Measurements from ENCODE around the gene DNM2. TPM values are rescaled to one million over a fixed set of nuclear protein-coding genes. Genes with fewer than 3 reads are reported as not detected.
A peak's percentile ranks its signal among the peaks of the same experiment; 100 is the strongest.

DNM2 gene
- total and polyA plus RNA-seq, 7 experiments from 2014 or later: 49.1 to 340 (median 269) TPM

DNA sequence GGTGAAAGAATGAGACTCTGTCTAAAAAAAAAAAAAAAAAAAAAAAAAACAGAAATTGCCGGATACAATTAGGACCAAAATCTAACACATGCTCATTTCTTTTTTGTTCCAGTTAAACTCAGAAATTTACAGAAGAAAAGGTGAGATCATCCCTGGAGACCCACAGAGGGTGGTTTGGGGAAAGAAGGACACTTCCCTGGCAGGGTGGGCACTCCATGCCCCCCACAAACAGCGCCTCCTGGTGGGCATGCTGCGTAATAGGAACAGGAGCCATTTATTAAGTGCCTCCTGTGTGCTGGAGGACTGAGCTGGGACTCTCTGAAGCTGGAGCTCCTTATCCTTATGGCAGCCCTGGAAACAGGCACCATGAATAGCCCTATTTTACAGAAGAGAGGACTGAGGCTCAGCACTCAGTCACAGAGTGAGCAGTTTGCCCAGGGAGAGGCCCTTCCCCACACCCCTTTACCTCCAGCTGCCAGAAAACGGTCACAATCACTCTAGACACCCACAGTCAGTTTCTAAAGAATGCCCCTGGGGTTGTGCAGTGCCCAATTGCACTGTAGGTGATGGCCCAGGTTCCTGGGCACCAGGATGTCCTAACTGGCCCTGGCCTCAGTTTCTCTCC lies 140.4 kb downstream of the DNM2 start:
- H3K4me1 ChIP-seq (ENCODE audit: control insufficient read depth in 2 of 2, insufficient read depth in 2 of 2, low read length in 2 of 2): no peaks in the 10 kb centered on the region
- Mint-ChIP-seq H3K4me3 (no peak overlapping the region), H3K27ac (no peak overlapping the region), H3K36me3 (peaks cover 0 to 3% (median 0%) of the 10 kb centered on the region in 5 donors), H3K9me3 (peaks cover 0 to 2% (median 0%) of the 10 kb centered on the region in 11 donors), H3K4me1 (peaks cover 0 to 7% (median 5%) of the 10 kb centered on the region in 7 donors), H3K27me3 (no peaks in the 10 kb centered on the region)
- ChIA-PET POLR2A (interaction anchor here (1.0 kb wide), 1 partner anchor 141 kb away, joined by 4 read pairs; the partner anchor contains the start of gene DNM2), CTCF (no interaction called here)
- no peak overlapping the region for H3K27ac ChIP-seq (ENCODE audit: low read depth, low read length)
- intact Hi-C loops (cut with micrococcal nuclease): no loop called here
- ATAC-seq (peak; percentile 57), DNase-seq (peak in 2 of 9 donors; percentile 23 to 49)
- no peaks in the 10 kb centered on the region for H3K36me3 ChIP-seq (ENCODE audit: control insufficient read depth in 2 of 3, insufficient read depth in 3 of 3, low read length in 3 of 3)
- H3K9me3 ChIP-seq (ENCODE audit: control insufficient read depth in 2 of 3, low read length in 3 of 3): no peaks in the 10 kb centered on the region
- no peak overlapping the region for H3K4me3 ChIP-seq (ENCODE audit: low read length)
- H3K27me3 ChIP-seq (ENCODE audit: control insufficient read depth in 2 of 2, insufficient read depth in 2 of 2, low read length in 2 of 2): no peaks in the 10 kb centered on the region

DNA sequence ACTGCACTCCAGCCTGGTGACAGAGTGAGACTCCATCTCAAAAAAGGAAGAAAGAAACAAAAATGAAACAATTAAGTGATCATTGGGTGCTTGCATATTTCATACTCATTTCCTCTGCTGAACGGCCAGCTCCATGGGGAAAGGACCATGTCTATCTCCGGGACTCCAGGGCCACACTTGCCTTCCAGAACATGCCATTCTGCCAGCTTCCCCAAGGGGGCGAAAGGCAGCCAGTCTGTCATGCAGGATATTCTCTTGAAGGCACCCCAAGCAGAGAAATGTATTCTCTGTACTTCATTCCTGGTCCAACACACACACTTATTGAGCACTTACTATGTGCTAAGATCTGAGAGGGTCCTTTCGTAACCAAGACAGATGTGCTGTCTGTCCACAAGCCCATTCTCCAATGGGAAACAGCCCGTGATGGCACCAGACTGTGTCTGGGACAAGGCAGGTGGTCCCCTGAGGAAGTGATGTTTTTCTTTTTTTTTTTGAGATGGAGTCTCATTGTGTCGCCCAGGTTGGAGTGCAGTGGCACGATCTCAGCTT lies 143.3 kb downstream of the DNM2 start:
- POLR2A ChIA-PET: interaction anchor here (0.6 kb wide), 1 partner anchor 21 kb away, joined by 3 read pairs; no protein-coding TSS in a partner anchor

DNA sequence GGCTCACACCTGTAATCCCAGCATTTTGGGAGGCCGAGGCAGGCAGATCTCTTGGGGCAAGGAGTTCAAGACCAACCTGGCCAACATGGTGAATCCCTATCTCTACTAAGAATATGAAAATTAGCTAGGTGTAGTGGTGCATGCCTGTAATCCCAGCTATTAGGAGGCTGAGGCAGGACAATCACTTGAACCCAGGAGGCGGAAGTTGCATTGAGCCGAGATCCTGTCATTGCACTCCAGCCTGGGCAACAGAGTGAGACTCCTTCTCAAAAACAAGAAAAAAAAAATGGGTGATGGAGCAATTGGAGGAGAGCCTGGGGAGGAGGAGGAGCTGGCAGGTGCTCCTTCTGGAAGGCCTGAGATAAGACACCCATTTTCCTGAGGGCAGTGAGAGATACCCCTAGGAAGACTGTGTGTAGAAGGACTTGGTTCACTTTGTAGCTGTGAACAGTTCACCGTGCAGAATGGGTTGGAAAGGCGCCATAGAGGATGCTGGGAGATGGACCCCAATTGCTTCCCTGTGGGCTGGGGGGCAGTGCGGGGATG lies 144.8 kb downstream of the DNM2 start:
- ChIA-PET CTCF (interaction anchor here (0.6 to 2.3 kb wide), 3 partner anchors 17 to 113 kb away, joined by 3 to 15 read pairs (median 7); partner anchors contain the start of gene TMED1), POLR2A (interaction anchor here (0.7 kb wide), 1 partner anchor 163 kb away, joined by 4 read pairs; no protein-coding TSS in a partner anchor)
- peaks cover 0 to 3% (median 0%) of the 10 kb centered on the region in 5 donors for H3K36me3 Mint-ChIP-seq
- H3K36me3 ChIP-seq (ENCODE audit: control insufficient read depth in 2 of 3, insufficient read depth in 3 of 3, low read length in 3 of 3): no peaks in the 10 kb centered on the region
- H3K9me3 ChIP-seq (ENCODE audit: control insufficient read depth in 2 of 3, low read length in 3 of 3): no peaks in the 10 kb centered on the region
- H3K4me1 Mint-ChIP-seq: peaks cover 11 to 20% (median 15%) of the 10 kb centered on the region in 7 donors
- no peak overlapping the region for H3K4me3 ChIP-seq (ENCODE audit: low read length)
- no peak overlapping the region for H3K27ac ChIP-seq (ENCODE audit: low read depth, low read length)
- no peaks in the 10 kb centered on the region for H3K27me3 Mint-ChIP-seq
- peaks cover 4 to 7% of the 10 kb centered on the region in 2 donors for H3K4me1 ChIP-seq (ENCODE audit: control insufficient read depth in 2 of 2, insufficient read depth in 2 of 2, low read length in 2 of 2)
- no peaks in the 10 kb centered on the region for H3K27me3 ChIP-seq (ENCODE audit: control insufficient read depth in 2 of 2, insufficient read depth in 2 of 2, low read length in 2 of 2)
- no peak for DNase-seq
- no peak for ATAC-seq
- H3K27ac Mint-ChIP-seq: peak overlapping the region in 2 of 9 donors; percentile 15 to 59
- H3K9me3 Mint-ChIP-seq: peaks cover 0 to 3% (median 0%) of the 10 kb centered on the region in 11 donors
- no peak overlapping the region for H3K4me3 Mint-ChIP-seq
- intact Hi-C loops (cut with micrococcal nuclease): loop anchor here in 1 of 2 donors (5.0 kb wide), 1 partner anchor 380 kb away; no protein-coding TSS in a partner anchor

More for the DNA sequence above, 143.3 kb downstream of the DNM2 start:
- intact Hi-C loops (cut with micrococcal nuclease): loop anchor here in 1 of 2 donors (5.0 kb wide), 1 partner anchor 379 kb away; no protein-coding TSS in a partner anchor
- Mint-ChIP-seq H3K9me3 (peaks cover 0 to 3% (median 0%) of the 10 kb centered on the region in 11 donors), H3K4me3 (no peak overlapping the region), H3K27me3 (no peaks in the 10 kb centered on the region), H3K4me1 (peaks cover 11 to 20% (median 14%) of the 10 kb centered on the region in 7 donors), H3K36me3 (peaks cover 0 to 3% (median 0%) of the 10 kb centered on the region in 5 donors), H3K27ac (peak overlapping the region in 1 of 9 donors; percentile 43)
- H3K27me3 ChIP-seq (ENCODE audit: control insufficient read depth in 2 of 2, insufficient read depth in 2 of 2, low read length in 2 of 2): no peaks in the 10 kb centered on the region
- ATAC-seq (peak; percentile 68), DNase-seq (peak in 1 of 9 donors; percentile 19)
- no peaks in the 10 kb centered on the region for H3K36me3 ChIP-seq (ENCODE audit: control insufficient read depth in 2 of 3, insufficient read depth in 3 of 3, low read length in 3 of 3)
- H3K4me1 ChIP-seq (ENCODE audit: control insufficient read depth in 2 of 2, insufficient read depth in 2 of 2, low read length in 2 of 2): peaks cover 4 to 7% of the 10 kb centered on the region in 2 donors
- H3K27ac ChIP-seq (ENCODE audit: low read depth, low read length): no peak overlapping the region
- H3K9me3 ChIP-seq (ENCODE audit: control insufficient read depth in 2 of 3, low read length in 3 of 3): no peaks in the 10 kb centered on the region
- CTCF ChIA-PET: interaction anchor here (1.7 kb wide), 1 partner anchor 12 kb away, joined by 3 read pairs; no protein-coding TSS in a partner anchor
- H3K4me3 ChIP-seq (ENCODE audit: low read length): no peak overlapping the region

DNA sequence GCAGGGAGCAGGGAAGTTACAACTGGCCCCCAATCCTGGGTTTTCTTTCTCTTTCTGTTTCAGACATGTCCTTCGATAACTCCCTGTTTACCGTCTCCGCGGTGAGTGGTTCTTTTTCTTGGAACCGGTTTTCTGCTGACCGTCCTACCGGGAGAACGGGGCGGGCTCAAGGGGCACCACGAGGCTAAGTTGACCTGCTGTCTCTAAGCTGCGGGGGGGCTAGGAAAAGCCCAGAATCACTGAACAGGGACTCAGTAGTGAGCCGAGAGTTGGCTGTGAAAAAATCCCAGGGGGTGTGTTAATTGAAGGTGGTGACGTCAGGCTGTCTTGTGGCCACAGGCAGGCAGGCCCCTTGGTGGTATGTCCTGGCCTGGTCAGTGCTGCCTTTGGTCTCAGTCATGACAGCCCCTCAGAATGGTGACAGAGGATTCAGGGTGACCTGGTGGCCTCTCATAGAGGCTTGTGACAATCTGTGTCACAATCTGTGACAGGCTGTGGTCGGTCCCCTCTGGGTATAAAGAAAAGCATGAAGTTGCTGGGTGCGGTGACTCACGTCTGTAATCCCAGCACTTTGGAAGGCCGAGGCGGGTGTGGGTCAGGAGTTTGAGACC lies 145.3 kb downstream of the DNM2 start:
- Mint-ChIP-seq H3K27me3 (no peaks in the 10 kb centered on the region), H3K4me3 (no peak overlapping the region), H3K27ac (peak overlapping the region in 3 of 9 donors; percentile 21 to 59 (median 47)), H3K9me3 (peaks cover 0 to 3% (median 0%) of the 10 kb centered on the region in 11 donors), H3K36me3 (peaks cover 0 to 3% (median 0%) of the 10 kb centered on the region in 5 donors), H3K4me1 (peaks cover 11 to 24% (median 15%) of the 10 kb centered on the region in 7 donors)
- Histone ChIP-seq H3K27me3 (ENCODE audit: control insufficient read depth in 2 of 2, insufficient read depth in 2 of 2, low read length in 2 of 2) (no peaks in the 10 kb centered on the region), H3K4me1 (ENCODE audit: control insufficient read depth in 2 of 2, insufficient read depth in 2 of 2, low read length in 2 of 2) (peaks cover 4 to 7% of the 10 kb centered on the region in 2 donors), H3K36me3 (ENCODE audit: control insufficient read depth in 2 of 3, insufficient read depth in 3 of 3, low read length in 3 of 3) (no peaks in the 10 kb centered on the region), H3K9me3 (ENCODE audit: control insufficient read depth in 2 of 3, low read length in 3 of 3) (no peaks in the 10 kb centered on the region), H3K27ac (ENCODE audit: low read depth, low read length) (no peak overlapping the region), H3K4me3 (ENCODE audit: low read length) (no peak overlapping the region)
- intact Hi-C loops (cut with micrococcal nuclease): loop anchor here in 1 of 2 donors (5.0 kb wide), 1 partner anchor 381 kb away; no protein-coding TSS in a partner anchor
- ChIA-PET CTCF (interaction anchor here (0.6 to 3.3 kb wide), 8 partner anchors 9 to 145 kb away, joined by 3 to 39 read pairs (median 6); partner anchors contain the start of genes DNM2 and TMED1), POLR2A (interaction anchor here (0.7 to 2.3 kb wide), 3 partner anchors 27 to 164 kb away, joined by 4 to 13 read pairs (median 6); partner anchors contain the start of genes DNM2 and TMED1)
- ATAC-seq (peak; percentile 39), DNase-seq (no peak)

DNA sequence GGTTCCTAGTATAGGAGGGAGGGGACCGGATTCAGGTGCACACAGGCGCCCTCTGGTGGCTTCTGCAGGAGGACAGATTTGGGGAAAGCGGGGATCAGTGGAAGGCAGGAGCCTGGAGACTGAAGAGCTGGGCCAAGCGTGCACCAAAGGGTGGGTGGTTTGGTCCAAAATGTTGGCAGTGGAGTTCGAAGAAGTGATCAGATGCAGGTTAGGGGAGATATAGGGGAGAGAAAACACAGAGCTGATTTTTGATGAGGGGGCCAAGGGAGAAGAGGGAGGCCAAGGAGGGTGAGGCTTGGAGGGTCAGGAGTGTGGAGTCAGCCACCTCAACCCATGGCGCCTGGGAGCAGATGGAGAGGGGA lies 146.6 kb downstream of the DNM2 start:
- Mint-ChIP-seq H3K27me3 (no peaks in the 10 kb centered on the region), H3K4me1 (peaks cover 11 to 28% (median 15%) of the 10 kb centered on the region in 7 donors), H3K36me3 (no peaks in the 10 kb centered on the region), H3K27ac (peak overlapping the region in 8 of 9 donors; percentile 3 to 80 (median 42)), H3K4me3 (peak overlapping the region in 3 of 10 donors; percentile 3 to 53 (median 30)), H3K9me3 (peaks cover 0 to 3% (median 0%) of the 10 kb centered on the region in 11 donors)
- DNase-seq: peak; percentile 54 to 82 (median 70)
- ATAC-seq: peak; percentile 90
- H3K27ac ChIP-seq (ENCODE audit: low read depth, low read length): no peak overlapping the region
- no peaks in the 10 kb centered on the region for H3K9me3 ChIP-seq (ENCODE audit: control insufficient read depth in 2 of 3, low read length in 3 of 3)
- no peaks in the 10 kb centered on the region for H3K27me3 ChIP-seq (ENCODE audit: control insufficient read depth in 2 of 2, insufficient read depth in 2 of 2, low read length in 2 of 2)
- ChIA-PET POLR2A (interaction anchor here (0.8 to 2.3 kb wide), 4 partner anchors 26 to 147 kb away, joined by 3 to 13 read pairs (median 5); partner anchors contain the start of genes DNM2 and TMED1), CTCF (interaction anchor here (0.6 to 3.3 kb wide), 28 partner anchors 8 to 654 kb away, joined by 3 to 39 read pairs (median 4); partner anchors contain the start of genes DNM2, QTRT1 and TMED1)
- intact Hi-C loops (cut with micrococcal nuclease): loop anchor here (1.0 to 5.0 kb wide), 5 partner anchors 28 to 382 kb away; partner anchors contain the start of genes QTRT1 (in 1 of the 2) and TMED1 (in 1 of the 2)
- no peak overlapping the region for H3K4me3 ChIP-seq (ENCODE audit: low read length)
- H3K36me3 ChIP-seq (ENCODE audit: control insufficient read depth in 2 of 3, insufficient read depth in 3 of 3, low read length in 3 of 3): no peaks in the 10 kb centered on the region
- peaks cover 4 to 7% of the 10 kb centered on the region in 2 donors for H3K4me1 ChIP-seq (ENCODE audit: control insufficient read depth in 2 of 2, insufficient read depth in 2 of 2, low read length in 2 of 2)
